GM18873 (cell line): ENCODE results near the gene RBM26.

Source experiments
- ATAC-seq: cut with Tn5 transposase; IDR thresholded peaks from one replicate; pipeline ENCODE4 v1.9.1; 2021; ENCODE audit warnings: mild to moderate bottlenecking, moderate library complexity, moderate number of reproducible peaks; ENCODE audit not compliant: unreplicated experiment, low FRiP score

Gene RBM26

GRCh38 chr13:79427265-79427664, 21.2 kb upstream of the RBM26 start:
- ATAC-seq = no peak

DNA sequence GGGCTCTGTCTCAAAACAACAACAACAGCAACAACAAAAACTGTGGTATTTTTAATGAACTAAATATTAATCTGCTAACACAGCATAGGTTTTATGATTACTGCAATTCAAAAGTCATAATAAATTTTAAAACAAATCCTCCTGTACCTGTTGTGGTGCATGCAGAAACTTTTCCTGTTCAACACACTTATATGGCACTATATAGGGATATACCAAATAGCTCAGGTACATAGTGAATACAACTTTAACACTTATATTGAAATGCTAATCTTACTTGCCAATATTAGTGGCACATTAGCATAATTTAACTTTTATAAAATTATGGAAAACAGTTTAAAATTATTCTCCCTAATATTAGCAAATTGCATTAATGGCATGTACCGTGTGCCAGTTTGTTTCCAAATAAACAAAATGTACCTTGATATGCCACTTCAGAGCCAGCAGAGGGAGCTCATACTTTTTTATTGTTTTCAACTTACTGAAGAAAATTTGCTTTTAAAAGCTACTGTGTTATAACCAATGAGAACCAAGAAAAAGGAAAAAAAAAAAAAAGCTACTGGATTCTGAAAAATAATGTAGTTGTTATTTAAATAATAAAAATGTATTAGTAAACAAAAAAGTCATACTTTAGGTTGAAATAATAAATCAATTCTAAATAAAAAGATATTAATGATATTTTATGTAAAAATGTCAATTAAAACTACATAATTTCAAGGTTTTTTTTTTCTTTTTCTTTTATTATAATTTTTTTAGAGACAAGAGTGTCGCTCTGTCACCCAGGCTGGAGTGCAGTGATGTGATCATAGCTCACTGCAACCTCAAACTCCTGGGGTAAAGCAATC, 18.0 kb upstream of the RBM26 start:
- peak; percentile 83 for ATAC-seq

DNA sequence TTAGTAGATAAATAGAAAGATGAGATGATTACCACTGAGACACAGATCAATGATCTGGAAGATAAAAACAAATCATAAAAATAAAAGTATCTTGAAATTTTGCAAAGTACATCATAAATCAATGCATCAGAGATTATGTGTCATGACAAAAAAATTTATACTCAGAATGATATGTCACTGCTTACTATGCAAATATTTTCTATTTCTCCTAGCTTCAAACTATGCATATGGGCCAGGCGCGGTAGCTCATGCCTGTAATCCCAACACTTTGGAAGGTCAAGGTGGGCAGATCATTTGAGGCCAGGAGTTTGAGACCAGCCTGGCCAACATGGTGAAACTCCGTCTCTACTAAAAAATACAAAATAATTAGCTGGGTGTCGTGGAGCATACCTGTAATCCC, 17.3 kb upstream of the RBM26 start:
- no peak for ATAC-seq

- no peak for ATAC-seq
Measured at GRCh38 chr13:79419365-79419764, 13.3 kb upstream of the RBM26 start.

DNA sequence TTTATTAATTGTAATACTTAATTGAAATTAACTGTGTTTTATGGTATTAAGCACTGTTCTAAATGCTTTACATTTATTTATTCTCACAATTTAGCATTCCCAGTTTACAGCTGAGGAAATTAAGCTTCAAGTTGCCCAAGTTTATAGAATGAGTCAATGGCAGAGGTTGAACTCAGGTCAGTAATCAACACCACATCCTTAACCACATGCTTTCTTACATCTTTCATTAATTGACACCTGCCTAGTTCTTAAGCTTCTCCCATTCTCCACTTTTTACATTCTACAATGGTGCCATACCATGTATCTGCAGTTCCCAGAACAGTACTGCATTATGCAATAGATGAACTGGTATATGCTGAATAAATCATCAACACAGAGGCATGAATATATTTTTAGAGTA, 11.7 kb upstream of the RBM26 start:
- ATAC-seq = no peak

DNA sequence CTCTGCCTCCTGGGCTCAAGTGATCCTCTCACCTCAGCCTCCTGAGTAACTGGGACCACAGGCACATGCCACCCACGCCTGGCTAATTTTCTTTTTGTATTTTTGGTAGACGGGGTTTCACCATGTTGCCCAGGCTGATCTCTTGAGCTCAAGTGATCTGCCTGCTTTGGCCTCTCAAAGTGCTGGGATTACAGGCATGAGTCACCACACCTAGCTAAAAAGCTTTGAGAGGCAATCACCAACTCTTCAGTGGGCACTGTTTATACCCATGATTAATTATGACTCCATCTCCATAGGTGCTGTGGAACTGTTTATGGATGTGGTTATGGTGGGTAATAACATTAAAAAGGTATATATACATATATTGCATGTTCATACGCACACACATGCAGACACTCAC, 7.5 kb upstream of the RBM26 start:
- ATAC-seq = no peak

- ATAC-seq = no peak
Measured at GRCh38 chr13:79409828-79410227, 3.8 kb upstream of the RBM26 start.

DNA sequence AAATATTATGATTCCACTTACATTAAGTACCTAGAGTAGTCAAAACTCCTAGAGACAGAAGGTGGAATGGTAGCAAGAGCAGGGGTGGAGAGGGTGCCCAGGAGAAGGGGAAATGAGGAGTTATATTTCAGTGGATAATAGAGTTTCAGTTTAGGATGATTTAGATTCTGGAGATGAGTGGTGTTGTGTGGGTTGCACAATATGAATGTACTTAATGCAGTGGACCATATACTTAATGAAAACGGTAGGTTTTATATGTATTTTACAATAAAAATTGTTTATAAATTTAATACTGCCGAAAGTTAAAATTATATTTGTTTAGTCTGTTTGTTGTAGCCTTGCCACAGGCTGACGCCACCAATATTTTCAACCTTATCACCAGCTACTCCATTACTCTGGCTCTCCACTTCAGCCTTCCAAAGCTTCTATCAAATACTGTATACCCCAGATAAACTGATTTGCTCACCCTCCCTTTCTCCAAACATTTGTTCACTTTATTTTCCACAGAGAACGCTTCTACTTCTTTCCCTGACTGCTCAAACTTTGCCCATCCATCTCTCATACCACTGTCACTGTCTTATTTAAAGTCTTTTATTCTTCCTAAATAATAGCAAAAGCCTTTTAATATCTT, 1.4 kb upstream of the RBM26 start:
- no peak for ATAC-seq

GRCh38 chr13:79406597-79406908, 498 bp upstream of the RBM26 start:
- ATAC-seq = peak; percentile 31

DNA sequence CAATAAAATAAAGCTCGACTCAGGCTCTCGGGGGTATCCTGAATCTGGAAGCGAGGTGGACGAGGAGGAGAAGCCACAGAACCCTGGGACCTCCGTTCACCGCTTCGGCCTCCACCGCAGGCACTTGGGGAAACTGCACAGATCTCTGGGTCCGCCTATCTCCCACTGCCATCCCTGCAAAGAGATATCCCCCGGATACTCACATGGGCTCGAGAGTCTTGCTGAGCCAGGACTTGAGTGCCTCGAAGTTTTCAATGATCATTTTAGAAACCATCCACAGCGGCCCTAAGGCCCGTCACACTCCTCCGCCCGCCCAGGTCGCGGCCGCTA, 589 bp downstream of the RBM26 start:
- peak; percentile 18 for ATAC-seq

GRCh38 chr13:79404985-79405384, 1.1 kb downstream of the RBM26 start:
- no peak for ATAC-seq

GRCh38 chr13:79404361-79404760, 1.7 kb downstream of the RBM26 start:
- ATAC-seq = no peak

GRCh38 chr13:79403113-79403512, 2.9 kb downstream of the RBM26 start:
- ATAC-seq = no peak

DNA sequence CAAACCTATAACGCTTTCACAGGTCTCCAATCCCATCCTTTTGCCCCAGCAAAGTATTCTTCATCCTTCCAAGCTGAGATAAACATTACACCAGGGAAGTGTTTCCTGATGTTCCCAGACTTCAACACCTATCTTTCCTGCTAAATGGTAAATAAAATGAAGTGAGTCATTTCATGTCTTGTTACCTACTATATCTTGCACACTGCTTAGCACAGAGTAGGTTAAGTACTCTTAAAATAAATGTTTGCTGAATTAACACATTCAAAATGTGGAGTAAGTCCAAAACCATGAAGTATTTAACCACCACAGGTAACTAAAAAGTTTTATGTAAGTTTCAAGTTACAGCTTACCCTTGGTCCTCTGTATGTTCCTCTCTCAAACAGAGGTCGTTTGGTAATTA, 3.4 kb downstream of the RBM26 start:
- no peak for ATAC-seq

GRCh38 chr13:79402074-79402635, 3.9 kb downstream of the RBM26 start:
- no peak for ATAC-seq

DNA sequence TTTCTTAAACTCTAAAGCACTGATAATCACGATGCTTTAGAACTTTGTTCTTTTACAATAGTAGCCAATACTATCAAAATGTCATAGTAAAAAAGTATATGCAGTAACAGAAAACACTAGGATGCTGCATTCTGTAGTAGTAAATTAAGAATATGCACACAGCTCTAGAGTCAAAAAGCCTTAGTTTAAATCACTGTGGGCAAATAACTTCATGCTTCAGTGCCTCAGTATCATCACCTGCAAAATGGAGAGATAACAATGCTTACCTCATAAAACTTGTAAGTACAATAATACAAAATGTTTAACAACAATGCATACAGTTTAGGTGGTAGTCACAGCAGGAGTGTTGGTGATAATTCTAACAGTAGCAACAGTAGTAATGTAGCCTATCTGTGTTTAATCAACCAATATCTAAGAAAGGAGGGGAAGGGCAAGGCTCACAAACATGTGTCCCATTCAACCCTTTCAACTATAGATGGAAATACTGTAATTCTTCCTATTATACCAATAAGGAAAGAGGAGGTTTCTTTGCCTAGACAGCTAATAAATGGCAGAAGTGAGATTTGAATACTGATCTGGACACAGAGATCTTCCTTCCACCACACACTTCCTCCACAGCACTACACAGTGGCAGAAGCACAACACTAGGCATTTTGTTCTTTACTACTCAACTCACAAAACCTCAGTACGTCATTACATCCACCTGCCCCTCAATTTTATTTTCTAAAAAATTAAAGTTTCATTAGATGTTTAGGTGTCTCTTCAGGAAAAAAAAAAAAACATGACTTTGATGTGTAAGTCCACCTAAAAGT, 4.6 kb downstream of the RBM26 start:
- ATAC-seq = peak; percentile 39

- ATAC-seq = no peak
Measured at GRCh38 chr13:79398915-79399314, 7.1 kb downstream of the RBM26 start.

DNA sequence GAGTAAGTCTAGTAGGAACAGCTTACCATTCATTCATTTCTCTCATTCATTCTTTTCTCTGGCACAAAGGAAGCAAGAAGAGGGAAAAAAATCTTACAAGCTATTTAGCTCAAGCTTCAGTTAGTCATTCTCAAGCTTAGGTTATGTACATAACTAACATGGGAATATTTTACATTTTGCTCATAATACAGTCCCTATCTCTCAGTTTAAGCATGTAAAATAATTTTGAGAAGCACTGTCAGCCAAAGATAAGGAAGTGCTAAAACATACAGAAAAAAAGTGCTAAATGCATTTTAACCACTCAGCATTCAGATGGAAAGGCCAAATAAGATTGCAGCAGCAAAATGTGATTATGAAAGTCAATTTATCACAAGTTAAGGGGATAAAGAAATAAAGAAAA, 7.9 kb downstream of the RBM26 start:
- no peak for ATAC-seq

DNA sequence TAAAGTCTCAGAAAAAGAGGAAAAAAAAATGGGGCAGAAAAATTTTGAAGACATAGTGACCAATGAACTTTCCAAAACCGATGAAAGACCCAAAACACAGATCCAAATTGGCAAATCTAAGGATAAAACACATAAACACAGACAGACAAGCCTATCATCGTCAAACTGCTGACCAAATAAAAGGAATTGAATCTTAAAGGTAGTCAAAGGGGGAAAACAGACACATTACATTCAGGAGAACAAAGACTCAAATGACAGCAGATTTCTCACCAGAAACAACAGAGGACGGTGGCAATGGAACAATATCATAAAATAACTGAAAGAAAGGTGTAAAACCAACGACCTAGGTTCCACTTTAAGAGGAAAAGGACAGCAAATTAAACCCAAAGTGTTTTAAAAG, 10.2 kb downstream of the RBM26 start:
- no peak for ATAC-seq

GRCh38 chr13:79393564-79394249, 12.3 kb downstream of the RBM26 start:
- peak; percentile 79 for ATAC-seq
